Measurements from ENCODE around the gene RITA1. TPM values are rescaled to one million over a fixed set of nuclear protein-coding genes. Genes with fewer than 3 reads are reported as not detected.

Gene RITA1
- total RNA-seq, 1 donor from 2014 or later: 24.3 TPM

- no peak for DNase-seq (ENCODE audit: extremely low read depth, low read depth, low spot score)
These were observed 42.3 kb downstream of the RITA1 start for GRCh38 chr12:113227686-113228391.

GRCh38 chr12:113228394-113229028 lies 43.0 kb downstream of the RITA1 start:
- DNase-seq (ENCODE audit: extremely low read depth, low read depth, low spot score): no peak

- DNase-seq (ENCODE audit: extremely low read depth, low read depth, low spot score): no peak
These were observed 45.1 kb downstream of the RITA1 start for GRCh38 chr12:113230315-113231234.

- DNase-seq (ENCODE audit: extremely low read depth, low read depth, low spot score): peak; percentile 83
These were observed 45.9 kb downstream of the RITA1 start for GRCh38 chr12:113231235-113232088.

GRCh38 chr12:113232089-113232839 lies 46.7 kb downstream of the RITA1 start:
- DNase-seq (ENCODE audit: extremely low read depth, low read depth, low spot score): no peak

- no peak for DNase-seq (ENCODE audit: extremely low read depth, low read depth, low spot score)
These were observed 47.5 kb downstream of the RITA1 start for GRCh38 chr12:113232840-113233585.

- DNase-seq (ENCODE audit: extremely low read depth, low read depth, low spot score): no peak
These were observed 48.4 kb downstream of the RITA1 start for GRCh38 chr12:113233967-113234366.

- DNase-seq (ENCODE audit: extremely low read depth, low read depth, low spot score): no peak
These were observed 49.0 kb downstream of the RITA1 start for GRCh38 chr12:113234483-113234882.

GRCh38 chr12:113235976-113236375 lies 50.5 kb downstream of the RITA1 start:
- DNase-seq (ENCODE audit: extremely low read depth, low read depth, low spot score): no peak

GRCh38 chr12:113236539-113237399 lies 51.2 kb downstream of the RITA1 start:
- no peak for DNase-seq (ENCODE audit: extremely low read depth, low read depth, low spot score)

GRCh38 chr12:113237748-113238147 lies 52.2 kb downstream of the RITA1 start:
- DNase-seq (ENCODE audit: extremely low read depth, low read depth, low spot score): no peak

- DNase-seq (ENCODE audit: extremely low read depth, low read depth, low spot score): no peak
These were observed 52.8 kb downstream of the RITA1 start for GRCh38 chr12:113238309-113238708.

- DNase-seq (ENCODE audit: extremely low read depth, low read depth, low spot score): no peak
These were observed 53.8 kb downstream of the RITA1 start for GRCh38 chr12:113239288-113239771.

GRCh38 chr12:113239811-113240331 lies 54.4 kb downstream of the RITA1 start:
- DNase-seq (ENCODE audit: extremely low read depth, low read depth, low spot score): no peak

- DNase-seq (ENCODE audit: extremely low read depth, low read depth, low spot score): no peak
These were observed 54.9 kb downstream of the RITA1 start for GRCh38 chr12:113240395-113240794.

- no peak for DNase-seq (ENCODE audit: extremely low read depth, low read depth, low spot score)
These were observed 55.9 kb downstream of the RITA1 start for GRCh38 chr12:113241191-113242025.
